B cell (primary cell): Measurements from ENCODE around the gene F8. TPM values are rescaled to one million over a fixed set of nuclear protein-coding genes. Genes with fewer than 3 reads are reported as not detected.

Source experiments
- ATAC-seq: fragments of 200-7000 bp; cut with Tn5 transposase; one replicate; pipeline ENCODE4 v1.10.0; 2021; ENCODE audit warnings: low read depth, mild to moderate bottlenecking, moderate number of reproducible peaks, moderate library complexity
- CTCF ChIA-PET: fragments of 350-600 bp; sonication (Branson Sonifier 250); formaldehyde crosslinking; loops from one replicate; lab custom pipeline; 2021; ENCODE audit warnings: antibody characterized with exemption, inconsistent platforms; lab: Charles Lee
- POLR2A ChIA-PET: fragments of 350-600 bp; sonication (Branson Sonifier 250); formaldehyde crosslinking; loops from one replicate; lab custom pipeline; 2021; ENCODE audit warnings: antibody characterized with exemption; lab: Charles Lee
- DNase-seq: peaks from one replicate; pipeline ENCODE4 v3.0.0; 2013
- H2AFZ ChIP-seq: 2 replicates; pipeline ENCODE4 v1.6.1; 2012; ENCODE audit warnings: mild to moderate bottlenecking, low read depth, low read length; ENCODE audit not compliant: insufficient read depth, poor library complexity, severe bottlenecking
- H3K27ac ChIP-seq, 2 donors: 1 replicate in 1 of 2; 2 replicates in 1 of 2; pipeline ENCODE4 v1.5.1; 2012 to 2013; ENCODE audit warnings: low read length in 2 of 2, mild to moderate bottlenecking in 2 of 2, moderate library complexity in 1 of 2
- H3K27me3 ChIP-seq, 4 experiments: fragments of 200-600 bp in 1 of 4; sonication (generic) in 1 of 4; replicated peaks in 1 of 4; 1 replicate in 2 of 4; 2 replicates in 2 of 4; pipeline versions ENCODE4 v1.6.1 to v1.7.0; 2013 to 2016; ENCODE audit warnings: low read length in 3 of 4, mild to moderate bottlenecking in 2 of 4, mixed read lengths in 1 of 4, moderate library complexity in 1 of 4; ENCODE audit not compliant: insufficient read depth in 4 of 4, control insufficient read depth in 3 of 4; ENCODE audit errors: control extremely low read depth in 1 of 4
- H3K36me3 ChIP-seq, 2 experiments: replicated peaks in 1 of 2; 1 replicate in 1 of 2; 2 replicates in 1 of 2; pipeline versions ENCODE4 v1.6.1 to v1.7.1; 2013; ENCODE audit warnings: low read length in 1 of 2; ENCODE audit not compliant: insufficient read depth in 2 of 2, control insufficient read depth in 1 of 2; ENCODE audit errors: control extremely low read depth in 1 of 2, extremely low read depth in 1 of 2
- H3K4me1 ChIP-seq, 2 donors: fragments of 200-600 bp in 1 of 2; sonication (generic) in 1 of 2; 1 replicate in 1 of 2; 2 replicates in 1 of 2; pipeline versions ENCODE4 v1.5.1 to v1.6.1; 2013 to 2017; ENCODE audit warnings: low read length in 2 of 2; ENCODE audit not compliant: control insufficient read depth in 2 of 2, insufficient read depth in 2 of 2
- H3K4me2 ChIP-seq: replicated peaks from 2 replicates; pipeline ENCODE3; 2012; ENCODE audit warnings: mild to moderate bottlenecking, low read depth, low read length; ENCODE audit not compliant: poor library complexity, severe bottlenecking
- H3K4me3 ChIP-seq, 5 experiments: fragments of 200-600 bp in 1 of 5; sonication (generic) in 1 of 5; 1 replicate in 3 of 5; 2 replicates in 2 of 5; pipeline versions ENCODE4 v1.5.1 to v1.7.0; 2011 to 2016; ENCODE audit warnings: low read length in 4 of 5, mild to moderate bottlenecking in 4 of 5, low read depth in 2 of 5, control low read depth in 1 of 5, moderate library complexity in 1 of 5; ENCODE audit not compliant: insufficient read depth in 1 of 5; ENCODE audit errors: control extremely low read depth in 1 of 5, extremely low read depth in 1 of 5
- H3K79me2 ChIP-seq: fragments of 200-600 bp; sonication (generic); one replicate; pipeline ENCODE4 v1.6.0; 2016; ENCODE audit warnings: low read length; ENCODE audit not compliant: control insufficient read depth, insufficient read depth
- H3K9ac ChIP-seq: fragments of 200-600 bp; sonication (generic); 2 replicates; pipeline ENCODE4 v1.6.1; 2017; ENCODE audit warnings: mild to moderate bottlenecking, low read length, moderate library complexity
- H3K9me3 ChIP-seq, 3 donors: one replicate each; pipeline versions ENCODE4 v1.6.1 to v1.7.1; 2013; ENCODE audit warnings: low read length in 2 of 3; ENCODE audit not compliant: control insufficient read depth in 2 of 3, insufficient read depth in 1 of 3; ENCODE audit errors: control extremely low read depth in 1 of 3
- H4K20me1 ChIP-seq: 2 replicates; pipeline ENCODE4 v1.6.0; 2012; ENCODE audit warnings: mild to moderate bottlenecking, low read length; ENCODE audit not compliant: insufficient read depth, control insufficient read depth, poor library complexity, severe bottlenecking
- H3K27ac Mint-ChIP-seq: one replicate; pipeline ENCODE4 v1.8.0; 2021; ENCODE audit warnings: mixed read lengths
- H3K27me3 Mint-ChIP-seq: one replicate; pipeline ENCODE4 v1.8.0; 2021; ENCODE audit warnings: mixed read lengths
- H3K4me1 Mint-ChIP-seq: one replicate; pipeline ENCODE4 v1.8.0; 2021; ENCODE audit warnings: mixed read lengths
- H3K4me3 Mint-ChIP-seq: one replicate; pipeline ENCODE4 v1.8.0; 2021; ENCODE audit warnings: mixed read lengths
- H3K9me3 Mint-ChIP-seq: one replicate; pipeline ENCODE4 v1.8.0; 2022; ENCODE audit warnings: mixed read lengths; ENCODE audit not compliant: insufficient read depth
- EZH2 ChIP-seq: IDR thresholded peaks from 2 replicates; pipeline ENCODE4 v1.6.1; 2012; ENCODE audit warnings: borderline replicate concordance, low read depth, mild to moderate bottlenecking, moderate library complexity, low read length; ENCODE audit not compliant: insufficient read depth, poor library complexity, severe bottlenecking
- WGBS: methylation state at CpG from one replicate; pipeline ENCODE4 v1.1.5; 2013; ENCODE audit warnings: missing lambda C conversion rate; ENCODE audit not compliant: insufficient coverage; 5-methylcytosine and 5-hydroxymethylcytosine counted together
- intact Hi-C: fragments of 100-400 bp; cut with micrococcal nuclease; formaldehyde crosslinking; loops from one replicate; pipeline ENCODE4 v1.10.0; 2022
- polyA plus RNA-seq: library from polyadenylated mRNA; depleted of rRNA; stranded (reverse); fragments of >200 nt; gene quantifications from 2 replicates; pipeline ENCODE4 v1.2.3, GENCODE V29; 2012
- total RNA-seq, 2 donors: library from RNA; stranded (reverse); fragments of 120-200 nt in 1 of 2; gene quantifications; 1 replicate in 1 of 2; 2 replicates in 1 of 2; pipeline versions ENCODE4 v1.2.3 to v1.2.4, GENCODE V29; 2013 to 2022
- TF ChIP-seq, protein P1 (sequence below): fragments of 200-600 bp; IDR thresholded peaks from one replicate; pipeline ENCODE4 v1.8.0; 2022; ENCODE audit warnings: antibody characterized with exemption, mild to moderate bottlenecking

Gene F8
- total and polyA plus RNA-seq, 2 donors (not counting 1 experiment from before 2014, with no cell fraction given), result 0.86 to 1.4 TPM

GRCh38 chrX:155028877-155029291 is 6.4 kb upstream of the F8 start:
- H3K27me3 ChIP-seq, result no peaks in the 10 kb centered on the region
- Mint-ChIP-seq H3K4me1 (peaks cover 24% of the 10 kb centered on the region), H3K27me3 (no peaks in the 10 kb centered on the region), H3K4me3 (peak overlapping the region; percentile 37), H3K27ac (peak overlapping the region; percentile 41), H3K9me3 (no peaks in the 10 kb centered on the region)
- H3K4me2 ChIP-seq, result no peak overlapping the region
- ChIA-PET POLR2A (no interaction called here), CTCF (no interaction called here)
- peak overlapping the region in 1 of 2 donors; percentile 4 for H3K27ac ChIP-seq
- ATAC-seq (no peak), DNase-seq (no peak)
- peaks cover 0 to 4% of the 10 kb centered on the region in 2 experiments for H3K36me3 ChIP-seq
- no peak overlapping the region for H3K4me3 ChIP-seq
- H3K79me2 ChIP-seq, result peaks cover 40% of the 10 kb centered on the region
- intact Hi-C loops, result loop anchor here (5.0 to 10.0 kb wide), 2 partner anchors 188 to 224 kb away; partner anchors contain the start of genes MPP1 and VBP1
- no peaks in the 10 kb centered on the region for H4K20me1 ChIP-seq
- no CpG with 5 or more reads among the region's 2 CpGs for WGBS
- H2AFZ ChIP-seq, result no peak overlapping the region
- H3K4me1 ChIP-seq, result peaks cover 4 to 8% of the 10 kb centered on the region in 2 donors
- no peaks in the 10 kb centered on the region for H3K9me3 ChIP-seq
- H3K9ac ChIP-seq, result no peak overlapping the region
- TF ChIP-seq, protein P1, sequence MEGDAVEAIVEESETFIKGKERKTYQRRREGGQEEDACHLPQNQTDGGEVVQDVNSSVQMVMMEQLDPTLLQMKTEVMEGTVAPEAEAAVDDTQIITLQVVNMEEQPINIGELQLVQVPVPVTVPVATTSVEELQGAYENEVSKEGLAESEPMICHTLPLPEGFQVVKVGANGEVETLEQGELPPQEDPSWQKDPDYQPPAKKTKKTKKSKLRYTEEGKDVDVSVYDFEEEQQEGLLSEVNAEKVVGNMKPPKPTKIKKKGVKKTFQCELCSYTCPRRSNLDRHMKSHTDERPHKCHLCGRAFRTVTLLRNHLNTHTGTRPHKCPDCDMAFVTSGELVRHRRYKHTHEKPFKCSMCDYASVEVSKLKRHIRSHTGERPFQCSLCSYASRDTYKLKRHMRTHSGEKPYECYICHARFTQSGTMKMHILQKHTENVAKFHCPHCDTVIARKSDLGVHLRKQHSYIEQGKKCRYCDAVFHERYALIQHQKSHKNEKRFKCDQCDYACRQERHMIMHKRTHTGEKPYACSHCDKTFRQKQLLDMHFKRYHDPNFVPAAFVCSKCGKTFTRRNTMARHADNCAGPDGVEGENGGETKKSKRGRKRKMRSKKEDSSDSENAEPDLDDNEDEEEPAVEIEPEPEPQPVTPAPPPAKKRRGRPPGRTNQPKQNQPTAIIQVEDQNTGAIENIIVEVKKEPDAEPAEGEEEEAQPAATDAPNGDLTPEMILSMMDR, result no peak
- TF ChIP-seq EZH2, result no peak

DNA sequence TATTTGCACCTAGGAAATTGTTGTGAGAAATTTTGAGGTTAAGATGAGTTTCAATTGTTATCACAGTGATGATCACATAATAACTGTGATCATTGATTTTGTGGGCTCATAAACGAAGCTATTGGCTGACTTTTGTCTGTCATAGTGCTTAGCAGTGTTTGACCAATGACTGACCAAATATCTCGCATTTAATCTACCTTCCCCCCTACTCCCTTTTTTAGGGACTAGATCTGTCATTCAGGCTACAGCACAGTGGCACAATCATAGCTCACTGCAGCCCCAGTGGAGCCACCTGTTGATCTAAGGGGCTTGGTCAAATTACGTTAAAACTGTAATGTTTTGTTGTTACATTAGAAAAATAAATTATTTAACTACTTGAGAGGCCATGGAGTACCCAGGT is 5.6 kb upstream of the F8 start:
- H3K27me3 ChIP-seq, result no peaks in the 10 kb centered on the region
- peak overlapping the region; percentile 68 for H3K4me2 ChIP-seq
- peak overlapping the region; percentile 68 for H3K27ac Mint-ChIP-seq
- no peak overlapping the region for H2AFZ ChIP-seq
- ChIA-PET CTCF (no interaction called here), POLR2A (no interaction called here)
- peak overlapping the region in 1 of 2 donors; percentile 94 for H3K27ac ChIP-seq
- H3K4me3 ChIP-seq, result peak overlapping the region in 1 of 5 experiments; percentile 65
- peaks cover 4 to 8% of the 10 kb centered on the region in 2 donors for H3K4me1 ChIP-seq
- peak overlapping the region; percentile 75 for H3K9ac ChIP-seq
- H4K20me1 ChIP-seq, result no peaks in the 10 kb centered on the region
- ATAC-seq, result no peak
- DNase-seq, result no peak
- peak overlapping the region; percentile 64 for H3K4me3 Mint-ChIP-seq
- H3K36me3 ChIP-seq, result no peaks in the 10 kb centered on the region
- no peaks in the 10 kb centered on the region for H3K9me3 ChIP-seq
- intact Hi-C loops, result loop anchor here (5.0 to 10.0 kb wide), 2 partner anchors 189 to 223 kb away; partner anchors contain the start of genes MPP1 and VBP1
- no peaks in the 10 kb centered on the region for H3K27me3 Mint-ChIP-seq
- no peak for TF ChIP-seq EZH2
- TF ChIP-seq, protein P1, result no peak
- H3K79me2 ChIP-seq, result peaks cover 40% of the 10 kb centered on the region
- no CpG with 5 or more reads among the region's 3 CpGs for WGBS
- no peaks in the 10 kb centered on the region for H3K9me3 Mint-ChIP-seq
- peaks cover 24% of the 10 kb centered on the region for H3K4me1 Mint-ChIP-seq
